NCI-H128 (cell line): ENCODE measurements around the gene CPLX3.

ENCODE experiments used
- DNase-seq: peaks from one replicate; lab custom pipeline; 2025; ENCODE audit not compliant: unreplicated experiment; lab: John Stamatoyannopoulos, UW

Gene CPLX3

GRCh38 chr15:74869726-74870407 lies 43.4 kb downstream of the CPLX3 start:
- DNase-seq, result no peak

GRCh38 chr15:74870436-74871215 lies 44.2 kb downstream of the CPLX3 start:
- DNase-seq, result no peak

DNA sequence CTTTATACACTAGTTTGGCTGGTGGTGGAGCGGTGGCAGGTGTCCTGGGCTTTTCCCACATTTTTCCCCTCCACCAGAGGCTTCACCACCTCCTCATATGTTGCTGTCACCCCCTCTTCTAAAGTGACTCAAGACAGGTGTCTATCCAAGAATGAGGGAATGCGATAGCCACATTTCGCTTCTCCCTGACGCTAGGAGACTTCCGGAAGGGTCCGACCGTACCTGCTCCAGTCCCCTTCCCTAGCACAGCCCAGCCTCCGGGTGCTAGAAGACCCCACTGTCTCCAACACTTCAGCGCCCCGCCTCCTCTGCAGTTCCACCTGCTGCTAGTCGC lies 46.2 kb downstream of the CPLX3 start:
- DNase-seq, result no peak

DNA sequence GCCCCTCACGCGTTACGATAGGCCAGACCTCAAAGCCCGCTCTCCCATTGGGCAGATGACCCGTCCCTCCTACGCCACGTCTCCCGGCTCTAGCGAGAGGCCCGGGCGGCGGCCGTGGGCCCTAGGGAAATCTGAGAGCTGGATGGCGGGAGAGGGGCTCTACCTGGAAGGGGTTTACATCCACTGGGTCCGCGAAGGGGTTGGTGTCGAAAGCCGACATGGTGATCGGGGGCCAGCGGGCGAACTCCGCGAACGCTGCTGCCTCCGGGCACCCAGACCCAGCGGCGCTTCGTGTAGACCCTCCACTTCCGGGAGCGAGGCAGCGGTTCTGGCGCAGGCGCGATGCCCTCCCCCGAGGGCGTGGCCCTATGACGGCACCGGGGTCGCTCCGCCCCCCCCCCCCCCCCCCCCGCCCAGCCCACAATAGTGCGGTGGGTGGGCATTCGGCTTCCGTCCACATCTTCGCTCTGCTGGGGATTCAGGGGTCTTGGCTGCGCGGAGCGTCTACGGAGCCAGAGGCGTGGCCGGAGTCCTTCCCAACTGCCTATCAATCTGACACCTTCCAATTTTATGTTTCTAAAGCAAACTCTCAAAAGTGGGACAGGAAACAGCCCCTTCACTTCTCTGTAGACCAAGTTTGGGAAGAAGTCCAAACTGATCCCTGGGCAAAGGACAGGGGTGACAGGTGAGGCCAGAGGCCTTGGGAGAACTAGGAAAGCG lies 46.8 kb downstream of the CPLX3 start, which contains the start of gene SCAMP2:
SCAMP2 (minus strand) TSS at position 330 of the 720 bp plus-strand sequence; CDS start at position 220, 110 bp downstream.
- DNase-seq, result peak; percentile 83

DNA sequence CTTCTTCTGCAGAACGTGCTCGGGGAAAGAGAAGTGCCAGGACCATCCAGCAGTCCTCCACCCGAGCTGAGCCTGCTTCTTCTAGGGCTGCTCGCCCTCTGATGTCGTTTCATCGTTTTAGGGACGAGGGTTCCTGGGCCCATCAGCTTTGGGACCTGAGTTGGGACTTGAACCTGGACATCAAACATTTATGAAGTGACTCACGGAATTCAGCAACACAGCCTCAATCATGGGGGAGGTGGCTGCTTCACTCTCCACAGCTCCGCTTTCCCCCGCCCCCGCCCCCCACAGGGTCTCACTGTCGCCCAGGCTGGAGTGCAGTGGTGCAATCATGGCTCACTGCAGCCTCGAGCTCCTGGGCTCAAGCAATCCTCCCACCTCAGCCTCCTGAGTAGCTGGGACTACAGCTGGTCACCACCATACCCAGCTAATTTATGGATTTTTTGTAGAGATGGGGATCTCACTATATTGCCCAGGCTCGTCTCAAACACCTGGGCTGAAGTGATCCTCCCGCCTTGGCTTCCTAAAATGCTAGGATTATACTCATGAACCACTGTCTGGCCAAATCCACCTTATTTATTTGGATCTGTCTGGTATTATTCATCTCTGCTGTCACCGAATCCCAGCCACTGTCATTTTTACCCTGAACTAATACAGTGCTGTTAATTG lies 47.5 kb downstream of the CPLX3 start:
- DNase-seq, result no peak

DNA sequence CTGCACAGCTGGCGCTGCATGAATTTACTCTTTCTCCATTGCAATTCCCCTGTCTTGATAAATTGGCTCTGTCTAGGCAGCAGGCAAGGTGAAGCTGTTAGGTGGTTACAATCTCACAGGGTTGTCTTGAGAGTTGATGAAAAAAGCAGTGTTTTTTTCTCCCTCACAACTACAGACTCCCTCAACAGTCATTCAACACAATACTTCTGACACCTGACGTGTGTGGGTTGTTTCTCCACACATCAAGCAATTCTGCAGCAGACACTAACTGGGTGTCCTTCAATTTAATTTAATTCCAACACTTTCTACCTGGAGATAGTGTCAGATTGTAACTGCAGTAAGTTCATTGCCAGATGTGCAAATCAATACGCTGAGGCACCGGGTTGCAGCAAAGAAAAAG lies 51.8 kb downstream of the CPLX3 start:
- no peak for DNase-seq
